ENCODE measurements around the gene ZRANB2. TPM values are rescaled to one million over a fixed set of nuclear protein-coding genes. Genes with fewer than 3 reads are reported as not detected.

The ZRANB2 gene
- total RNA-seq, 1 experiment from 2014 or later: 67.9 TPM

DNA sequence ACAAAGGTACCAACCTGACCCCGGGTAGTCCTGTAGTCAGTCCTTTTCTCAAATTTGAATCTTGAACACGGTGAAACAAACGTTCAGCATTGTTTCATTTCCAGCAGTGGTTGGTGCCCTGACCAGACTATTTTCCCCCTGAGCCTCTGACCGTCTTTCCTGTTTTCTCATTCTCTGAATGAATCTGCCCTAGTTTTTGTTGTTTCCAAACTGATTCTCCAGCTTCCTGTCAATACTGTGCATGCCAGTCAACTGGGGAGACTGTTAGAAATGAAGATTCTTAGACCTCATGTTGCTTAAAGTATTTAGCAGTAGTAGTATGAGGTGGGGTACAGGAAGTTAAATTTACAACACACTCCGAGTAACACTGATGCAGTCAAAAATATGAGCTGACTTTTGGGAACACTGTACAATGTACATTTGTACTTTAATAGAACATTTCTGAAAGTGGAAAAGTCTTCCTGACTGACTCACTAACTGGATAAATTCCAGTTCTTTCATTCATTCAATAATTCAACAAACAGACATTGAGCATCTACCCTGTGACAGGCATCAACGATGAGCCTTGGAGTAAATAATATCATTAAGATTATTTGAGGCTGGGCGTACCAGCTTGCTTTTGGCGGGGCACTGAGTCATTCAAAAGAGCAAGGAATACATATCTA lies 26.0 kb upstream of the ZRANB2 start (continued):
- TF ChIP-seq CEBPB (IDR thresholded peaks at IDR 0.05; ENCODE audit: low read depth) (no peak), TCF7L2 (IDR thresholded peaks at IDR 0.05; ENCODE audit: borderline replicate concordance, extremely low read depth, insufficient read depth, insufficient read length) (no peak), ELF1 (IDR thresholded peaks at IDR 0.05; ENCODE audit: borderline replicate concordance, low read depth) (no peak), ZFX (IDR thresholded peaks at IDR 0.05) (no peak), EZH2phosphoT487 (IDR thresholded peaks at IDR 0.05; ENCODE audit: borderline replicate concordance) (no peak), FOSL1 (IDR thresholded peaks at IDR 0.05; ENCODE audit: low read depth) (no peak), YY1 (IDR thresholded peaks at IDR 0.05; ENCODE audit: extremely low read depth, insufficient replicate concordance, low read depth, low read length) (no peak), POLR2AphosphoS5 (IDR thresholded peaks at IDR 0.05; ENCODE audit: low read depth, low read length) (no peak)
- TF ChIP-seq, protein P1, sequence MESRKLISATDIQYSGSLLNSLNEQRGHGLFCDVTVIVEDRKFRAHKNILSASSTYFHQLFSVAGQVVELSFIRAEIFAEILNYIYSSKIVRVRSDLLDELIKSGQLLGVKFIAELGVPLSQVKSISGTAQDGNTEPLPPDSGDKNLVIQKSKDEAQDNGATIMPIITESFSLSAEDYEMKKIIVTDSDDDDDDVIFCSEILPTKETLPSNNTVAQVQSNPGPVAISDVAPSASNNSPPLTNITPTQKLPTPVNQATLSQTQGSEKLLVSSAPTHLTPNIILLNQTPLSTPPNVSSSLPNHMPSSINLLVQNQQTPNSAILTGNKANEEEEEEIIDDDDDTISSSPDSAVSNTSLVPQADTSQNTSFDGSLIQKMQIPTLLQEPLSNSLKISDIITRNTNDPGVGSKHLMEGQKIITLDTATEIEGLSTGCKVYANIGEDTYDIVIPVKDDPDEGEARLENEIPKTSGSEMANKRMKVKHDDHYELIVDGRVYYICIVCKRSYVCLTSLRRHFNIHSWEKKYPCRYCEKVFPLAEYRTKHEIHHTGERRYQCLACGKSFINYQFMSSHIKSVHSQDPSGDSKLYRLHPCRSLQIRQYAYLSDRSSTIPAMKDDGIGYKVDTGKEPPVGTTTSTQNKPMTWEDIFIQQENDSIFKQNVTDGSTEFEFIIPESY (IDR thresholded peaks at IDR 0.05; ENCODE audit: extremely low read depth, insufficient replicate concordance, low read length): no peak
- TF ChIP-seq, protein P2, sequence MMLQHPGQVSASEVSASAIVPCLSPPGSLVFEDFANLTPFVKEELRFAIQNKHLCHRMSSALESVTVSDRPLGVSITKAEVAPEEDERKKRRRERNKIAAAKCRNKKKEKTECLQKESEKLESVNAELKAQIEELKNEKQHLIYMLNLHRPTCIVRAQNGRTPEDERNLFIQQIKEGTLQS (IDR thresholded peaks at IDR 0.05): no peak

DNA sequence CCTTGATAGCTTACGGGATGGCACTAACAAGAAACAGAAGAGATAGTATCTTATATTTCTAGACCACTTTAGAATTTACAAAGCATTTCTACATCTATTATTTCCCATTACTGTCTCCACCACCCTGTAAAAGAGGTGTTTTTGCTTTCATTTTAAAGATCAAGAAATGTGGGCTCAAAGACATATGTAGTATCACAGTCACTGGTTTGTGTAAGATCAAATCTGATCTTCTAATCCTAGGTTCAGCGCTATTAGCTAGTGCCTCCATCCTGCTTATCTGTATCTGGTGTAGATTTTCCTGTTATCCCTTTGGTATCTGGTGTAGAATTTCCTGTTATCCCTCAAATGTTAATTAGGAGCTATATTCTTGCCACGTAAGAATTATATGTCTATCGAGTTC lies 23.6 kb upstream of the ZRANB2 start:
- DNase-seq (ENCODE audit: low read depth, low spot score): no peak
- H3K9me2 ChIP-seq (ENCODE audit: insufficient read depth): no peaks in the 10 kb centered on the region
- H2AFZ ChIP-seq (ENCODE audit: low read depth, low read length, poor library complexity, severe bottlenecking): no peak overlapping the region
- no TSS peak for BruUV-seq (replicated peaks)
- CTCF ChIA-PET: no interaction called here
- ATAC-seq: no peak
- no peaks in the 10 kb centered on the region for H3K4me1 ChIP-seq (ENCODE audit: control insufficient read depth in 1 of 2, insufficient read depth in 2 of 2, low read length in 2 of 2)
- no peaks in the 10 kb centered on the region for H4K20me1 ChIP-seq (ENCODE audit: insufficient read depth)
- H3K9ac ChIP-seq (ENCODE audit: low read length): no peak overlapping the region
- no peak overlapping the region for H3K27ac ChIP-seq (ENCODE audit: low read depth, low read length)
- no peak overlapping the region for H3K4me2 ChIP-seq (ENCODE audit: low read length)
- RAD21 ChIA-PET (ENCODE audit: low non-redundant PET in 1 of 2, low total read pairs in 2 of 2, uncharacterized antibody in 2 of 2, unreplicated experiment in 2 of 2): no interaction called here
- intact Hi-C loops (cut with micrococcal nuclease): no loop called here
- no peaks in the 10 kb centered on the region for H3K36me3 ChIP-seq (ENCODE audit: control insufficient read depth in 1 of 2, insufficient read depth in 2 of 2, low read length in 2 of 2)
- no peaks in the 10 kb centered on the region for H3K9me3 ChIP-seq (ENCODE audit: control insufficient read depth in 1 of 2, insufficient read depth in 1 of 2, low read depth in 1 of 2, low read length in 2 of 2)
- POLR2A ChIA-PET: no interaction called here
- H3K79me2 ChIP-seq (ENCODE audit: insufficient read depth, low read length): no peaks in the 10 kb centered on the region
- no peaks in the 10 kb centered on the region for H3K27me3 ChIP-seq (ENCODE audit: insufficient read depth, low read length)
- H3K4me3 ChIP-seq (replicated peaks in 1 of 2; ENCODE audit: low read depth in 1 of 2, low read length in 2 of 2): no peak overlapping the region
- TF ChIP-seq ZFX (IDR thresholded peaks at IDR 0.05) (no peak), POLR2AphosphoS5 (IDR thresholded peaks at IDR 0.05; ENCODE audit: low read depth, low read length) (no peak), CBX3 (IDR thresholded peaks at IDR 0.05; ENCODE audit: low read depth) (no peak), YY1 (IDR thresholded peaks at IDR 0.05; ENCODE audit: extremely low read depth, insufficient replicate concordance, low read depth, low read length) (no peak), SRF (IDR thresholded peaks at IDR 0.05; ENCODE audit: low read depth) (no peak), EGR1 (IDR thresholded peaks at IDR 0.05; ENCODE audit: low read depth) (no peak), FOSL1 (IDR thresholded peaks at IDR 0.05; ENCODE audit: low read depth) (no peak), CEBPB (IDR thresholded peaks at IDR 0.05; ENCODE audit: low read depth) (no peak), JUND (IDR thresholded peaks at IDR 0.05) (no peak), EZH2 (IDR thresholded peaks at IDR 0.05) (no peak), ELF1 (IDR thresholded peaks at IDR 0.05; ENCODE audit: borderline replicate concordance, low read depth) (no peak)
- TF ChIP-seq, protein P3, sequence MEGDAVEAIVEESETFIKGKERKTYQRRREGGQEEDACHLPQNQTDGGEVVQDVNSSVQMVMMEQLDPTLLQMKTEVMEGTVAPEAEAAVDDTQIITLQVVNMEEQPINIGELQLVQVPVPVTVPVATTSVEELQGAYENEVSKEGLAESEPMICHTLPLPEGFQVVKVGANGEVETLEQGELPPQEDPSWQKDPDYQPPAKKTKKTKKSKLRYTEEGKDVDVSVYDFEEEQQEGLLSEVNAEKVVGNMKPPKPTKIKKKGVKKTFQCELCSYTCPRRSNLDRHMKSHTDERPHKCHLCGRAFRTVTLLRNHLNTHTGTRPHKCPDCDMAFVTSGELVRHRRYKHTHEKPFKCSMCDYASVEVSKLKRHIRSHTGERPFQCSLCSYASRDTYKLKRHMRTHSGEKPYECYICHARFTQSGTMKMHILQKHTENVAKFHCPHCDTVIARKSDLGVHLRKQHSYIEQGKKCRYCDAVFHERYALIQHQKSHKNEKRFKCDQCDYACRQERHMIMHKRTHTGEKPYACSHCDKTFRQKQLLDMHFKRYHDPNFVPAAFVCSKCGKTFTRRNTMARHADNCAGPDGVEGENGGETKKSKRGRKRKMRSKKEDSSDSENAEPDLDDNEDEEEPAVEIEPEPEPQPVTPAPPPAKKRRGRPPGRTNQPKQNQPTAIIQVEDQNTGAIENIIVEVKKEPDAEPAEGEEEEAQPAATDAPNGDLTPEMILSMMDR (IDR thresholded peaks at IDR 0.05 in 2 of 3, conservative IDR thresholded peaks at IDR 0.05 in 1 of 3; ENCODE audit: borderline replicate concordance in 1 of 3, insufficient read depth in 1 of 3, low read depth in 2 of 3, low read length in 2 of 3): no peak
- TF ChIP-seq, protein P4, sequence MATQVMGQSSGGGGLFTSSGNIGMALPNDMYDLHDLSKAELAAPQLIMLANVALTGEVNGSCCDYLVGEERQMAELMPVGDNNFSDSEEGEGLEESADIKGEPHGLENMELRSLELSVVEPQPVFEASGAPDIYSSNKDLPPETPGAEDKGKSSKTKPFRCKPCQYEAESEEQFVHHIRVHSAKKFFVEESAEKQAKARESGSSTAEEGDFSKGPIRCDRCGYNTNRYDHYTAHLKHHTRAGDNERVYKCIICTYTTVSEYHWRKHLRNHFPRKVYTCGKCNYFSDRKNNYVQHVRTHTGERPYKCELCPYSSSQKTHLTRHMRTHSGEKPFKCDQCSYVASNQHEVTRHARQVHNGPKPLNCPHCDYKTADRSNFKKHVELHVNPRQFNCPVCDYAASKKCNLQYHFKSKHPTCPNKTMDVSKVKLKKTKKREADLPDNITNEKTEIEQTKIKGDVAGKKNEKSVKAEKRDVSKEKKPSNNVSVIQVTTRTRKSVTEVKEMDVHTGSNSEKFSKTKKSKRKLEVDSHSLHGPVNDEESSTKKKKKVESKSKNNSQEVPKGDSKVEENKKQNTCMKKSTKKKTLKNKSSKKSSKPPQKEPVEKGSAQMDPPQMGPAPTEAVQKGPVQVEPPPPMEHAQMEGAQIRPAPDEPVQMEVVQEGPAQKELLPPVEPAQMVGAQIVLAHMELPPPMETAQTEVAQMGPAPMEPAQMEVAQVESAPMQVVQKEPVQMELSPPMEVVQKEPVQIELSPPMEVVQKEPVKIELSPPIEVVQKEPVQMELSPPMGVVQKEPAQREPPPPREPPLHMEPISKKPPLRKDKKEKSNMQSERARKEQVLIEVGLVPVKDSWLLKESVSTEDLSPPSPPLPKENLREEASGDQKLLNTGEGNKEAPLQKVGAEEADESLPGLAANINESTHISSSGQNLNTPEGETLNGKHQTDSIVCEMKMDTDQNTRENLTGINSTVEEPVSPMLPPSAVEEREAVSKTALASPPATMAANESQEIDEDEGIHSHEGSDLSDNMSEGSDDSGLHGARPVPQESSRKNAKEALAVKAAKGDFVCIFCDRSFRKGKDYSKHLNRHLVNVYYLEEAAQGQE (IDR thresholded peaks at IDR 0.05; ENCODE audit: low read depth): no peak
